Measurements from ENCODE around the gene HECTD1.

The HECTD1 gene

DNA sequence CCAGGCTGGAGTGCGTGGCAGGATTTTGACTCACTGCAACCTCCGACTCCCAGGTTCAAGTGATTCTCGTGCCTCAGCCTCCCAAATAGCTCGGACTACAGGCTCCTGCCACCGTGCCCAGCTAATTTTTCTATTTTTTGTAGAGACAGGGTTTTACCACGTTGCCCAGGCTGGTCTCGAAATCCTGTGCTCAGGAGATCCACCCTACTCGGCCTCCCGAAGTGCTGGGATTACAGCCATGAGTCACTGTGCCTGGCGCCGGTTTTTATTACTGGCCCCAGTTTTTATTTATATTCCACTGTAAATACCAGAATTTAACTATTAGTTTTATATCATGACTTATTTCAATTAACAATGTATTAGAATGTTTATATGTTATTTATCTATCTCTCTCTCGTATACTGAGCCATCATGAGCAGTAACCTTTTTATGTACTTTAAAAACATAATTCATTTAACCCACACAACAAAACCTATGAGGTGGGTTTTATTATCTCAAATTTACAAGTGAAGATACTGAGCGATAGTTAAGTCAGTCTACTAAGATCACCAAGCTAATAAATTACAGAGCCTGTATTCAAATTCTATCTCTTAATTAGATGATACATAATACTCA lies 47.8 kb downstream of the HECTD1 start:
- TF ChIP-seq, protein P1, sequence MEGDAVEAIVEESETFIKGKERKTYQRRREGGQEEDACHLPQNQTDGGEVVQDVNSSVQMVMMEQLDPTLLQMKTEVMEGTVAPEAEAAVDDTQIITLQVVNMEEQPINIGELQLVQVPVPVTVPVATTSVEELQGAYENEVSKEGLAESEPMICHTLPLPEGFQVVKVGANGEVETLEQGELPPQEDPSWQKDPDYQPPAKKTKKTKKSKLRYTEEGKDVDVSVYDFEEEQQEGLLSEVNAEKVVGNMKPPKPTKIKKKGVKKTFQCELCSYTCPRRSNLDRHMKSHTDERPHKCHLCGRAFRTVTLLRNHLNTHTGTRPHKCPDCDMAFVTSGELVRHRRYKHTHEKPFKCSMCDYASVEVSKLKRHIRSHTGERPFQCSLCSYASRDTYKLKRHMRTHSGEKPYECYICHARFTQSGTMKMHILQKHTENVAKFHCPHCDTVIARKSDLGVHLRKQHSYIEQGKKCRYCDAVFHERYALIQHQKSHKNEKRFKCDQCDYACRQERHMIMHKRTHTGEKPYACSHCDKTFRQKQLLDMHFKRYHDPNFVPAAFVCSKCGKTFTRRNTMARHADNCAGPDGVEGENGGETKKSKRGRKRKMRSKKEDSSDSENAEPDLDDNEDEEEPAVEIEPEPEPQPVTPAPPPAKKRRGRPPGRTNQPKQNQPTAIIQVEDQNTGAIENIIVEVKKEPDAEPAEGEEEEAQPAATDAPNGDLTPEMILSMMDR (IDR thresholded peaks at IDR 0.05; ENCODE audit: poor library complexity, severe bottlenecking), result no peak
- H3K4me3 ChIP-seq (ENCODE audit: severe bottlenecking), result no peak overlapping the region
- no peaks in the 10 kb centered on the region for H3K27me3 ChIP-seq (ENCODE audit: insufficient read depth, poor library complexity, severe bottlenecking)
- peaks cover 17% of the 10 kb centered on the region for H3K4me1 ChIP-seq (ENCODE audit: insufficient read depth, poor library complexity, severe bottlenecking)
- no peak overlapping the region for H3K27ac ChIP-seq (ENCODE audit: poor library complexity, severe bottlenecking)
- ATAC-seq (ENCODE audit: low read depth) (peak; percentile 69; the same call in 2 of the 3 replicates), DNase-seq (ENCODE audit: low spot score) (no peak)
- H3K36me3 ChIP-seq (ENCODE audit: low read depth), result peaks cover 89% of the 10 kb centered on the region
- H3K9me3 ChIP-seq (ENCODE audit: severe bottlenecking), result no peaks in the 10 kb centered on the region

DNA sequence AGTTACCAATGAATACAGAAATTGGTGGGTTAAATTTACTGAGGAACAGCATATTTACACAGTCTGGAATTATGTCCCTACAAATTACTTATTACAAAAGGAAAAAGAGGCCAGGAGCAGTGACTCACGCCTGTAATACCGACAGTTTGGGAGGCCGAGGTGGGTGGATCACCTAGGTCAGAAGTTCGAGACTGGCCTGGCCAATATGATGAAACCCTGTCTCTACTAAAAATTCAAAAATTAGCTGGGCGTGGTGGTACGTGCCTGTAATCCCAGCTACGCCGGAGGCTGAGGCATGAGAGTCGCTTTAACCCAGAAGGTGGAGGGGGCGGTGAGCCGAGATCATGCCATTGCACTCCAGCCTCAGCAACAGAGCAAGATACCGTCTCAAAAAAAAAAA lies 52.6 kb downstream of the HECTD1 start:
- peaks cover 3% of the 10 kb centered on the region for H3K4me1 ChIP-seq (ENCODE audit: insufficient read depth, poor library complexity, severe bottlenecking)
- TF ChIP-seq, protein P1 (IDR thresholded peaks at IDR 0.05; ENCODE audit: poor library complexity, severe bottlenecking), result no peak
- no peak for DNase-seq (ENCODE audit: low spot score)
- H3K9me3 ChIP-seq (ENCODE audit: severe bottlenecking), result no peaks in the 10 kb centered on the region
- H3K27me3 ChIP-seq (ENCODE audit: insufficient read depth, poor library complexity, severe bottlenecking), result no peaks in the 10 kb centered on the region
- H3K27ac ChIP-seq (ENCODE audit: poor library complexity, severe bottlenecking), result peak overlapping the region; percentile 3
- H3K36me3 ChIP-seq (ENCODE audit: low read depth), result peaks cover 88% of the 10 kb centered on the region
- H3K4me3 ChIP-seq (ENCODE audit: severe bottlenecking), result no peak overlapping the region
- no peak for ATAC-seq (ENCODE audit: low read depth)

DNA sequence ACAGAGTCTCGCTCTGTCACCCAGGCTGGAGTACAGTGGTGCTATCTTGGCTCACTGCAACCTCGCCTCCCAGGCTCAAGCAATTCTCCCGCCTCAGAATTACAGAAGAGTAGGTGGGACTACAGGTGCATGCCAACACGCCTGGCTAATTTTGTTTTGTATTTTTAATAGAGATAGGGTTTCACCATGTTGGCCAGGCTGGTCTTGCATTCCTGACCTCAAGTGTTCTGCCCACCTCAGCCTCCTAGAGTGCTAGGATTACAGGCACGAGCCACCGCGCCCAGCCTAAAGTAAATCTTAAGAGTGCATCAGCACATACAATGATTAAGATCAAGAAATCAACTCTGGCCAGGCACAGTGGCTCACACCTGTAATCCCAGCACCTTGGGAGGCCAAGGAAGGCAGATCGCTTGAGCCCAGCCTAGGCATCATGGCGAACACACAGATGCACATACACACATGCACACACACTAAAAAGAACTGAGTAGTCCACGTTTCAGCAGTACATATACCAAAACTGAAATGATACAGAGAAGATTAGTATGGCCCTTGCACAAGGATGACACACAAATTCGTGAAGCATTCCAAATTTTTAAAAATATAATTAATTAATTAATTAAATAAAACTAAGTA lies 65.0 kb downstream of the HECTD1 start:
- peaks cover 98% of the 10 kb centered on the region for H3K36me3 ChIP-seq (ENCODE audit: low read depth)
- no peaks in the 10 kb centered on the region for H3K4me1 ChIP-seq (ENCODE audit: insufficient read depth, poor library complexity, severe bottlenecking)
- ATAC-seq (ENCODE audit: low read depth) (no peak), DNase-seq (ENCODE audit: low spot score) (no peak)
- H3K9me3 ChIP-seq (ENCODE audit: severe bottlenecking), result no peaks in the 10 kb centered on the region
- H3K27ac ChIP-seq (ENCODE audit: poor library complexity, severe bottlenecking), result no peak overlapping the region
- TF ChIP-seq, protein P1 (IDR thresholded peaks at IDR 0.05; ENCODE audit: poor library complexity, severe bottlenecking), result no peak
- H3K27me3 ChIP-seq (ENCODE audit: insufficient read depth, poor library complexity, severe bottlenecking), result no peaks in the 10 kb centered on the region
- no peak overlapping the region for H3K4me3 ChIP-seq (ENCODE audit: severe bottlenecking)

DNA sequence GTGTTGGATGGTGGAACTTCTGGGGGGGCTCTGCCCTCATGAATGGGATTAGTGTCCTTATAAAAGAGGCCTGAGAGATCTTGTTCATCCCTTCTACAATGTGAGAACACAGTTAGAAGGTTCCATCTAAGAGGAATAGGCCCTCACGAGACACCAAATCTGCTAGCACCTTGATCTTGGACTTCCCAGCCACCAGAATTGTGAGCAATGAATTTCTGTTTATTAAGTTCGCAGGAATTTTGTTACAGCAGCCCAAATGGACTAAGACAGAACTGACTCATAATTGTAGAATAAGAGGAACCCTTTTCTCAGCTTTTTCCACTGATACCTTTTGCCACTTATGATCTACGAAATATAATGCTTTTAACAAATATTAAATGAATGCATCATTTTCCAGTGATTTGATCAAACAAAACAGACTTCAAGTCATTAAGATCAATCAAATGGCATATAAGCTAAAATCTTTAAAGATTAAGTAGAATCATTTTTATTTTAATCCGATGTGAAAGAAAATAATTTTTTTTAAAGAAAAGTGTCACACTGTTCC lies 68.2 kb downstream of the HECTD1 start:
- H3K9me3 ChIP-seq (ENCODE audit: severe bottlenecking), result no peaks in the 10 kb centered on the region
- H3K4me1 ChIP-seq (ENCODE audit: insufficient read depth, poor library complexity, severe bottlenecking), result no peaks in the 10 kb centered on the region
- TF ChIP-seq, protein P1 (IDR thresholded peaks at IDR 0.05; ENCODE audit: poor library complexity, severe bottlenecking), result no peak
- H3K36me3 ChIP-seq (ENCODE audit: low read depth), result peaks cover 96% of the 10 kb centered on the region
- no peak for DNase-seq (ENCODE audit: low spot score)
- ATAC-seq (ENCODE audit: low read depth), result no peak
- no peak overlapping the region for H3K27ac ChIP-seq (ENCODE audit: poor library complexity, severe bottlenecking)
- H3K4me3 ChIP-seq (ENCODE audit: severe bottlenecking), result no peak overlapping the region
- no peaks in the 10 kb centered on the region for H3K27me3 ChIP-seq (ENCODE audit: insufficient read depth, poor library complexity, severe bottlenecking)

DNA sequence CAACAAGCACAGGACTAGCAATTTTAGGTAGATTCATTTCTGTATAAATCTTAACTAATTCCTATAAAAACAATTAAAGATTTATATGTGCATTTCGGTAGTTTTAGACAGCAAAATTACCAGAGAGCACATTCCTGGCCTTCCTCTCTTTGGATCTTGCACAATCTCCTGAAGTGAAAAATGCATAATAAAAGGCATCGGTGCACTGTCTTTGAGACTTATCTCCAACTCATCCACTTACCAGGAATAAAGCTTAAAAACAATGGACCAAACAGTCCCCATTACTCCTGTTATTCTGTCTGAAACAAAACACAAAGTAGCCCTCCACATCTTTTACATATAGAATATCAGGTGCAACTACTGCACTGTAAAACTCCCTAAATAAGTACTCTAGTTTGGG lies 69.3 kb downstream of the HECTD1 start:
- ATAC-seq (ENCODE audit: low read depth), result no peak
- Histone ChIP-seq H3K9me3 (ENCODE audit: severe bottlenecking) (no peaks in the 10 kb centered on the region), H3K36me3 (ENCODE audit: low read depth) (peaks cover 96% of the 10 kb centered on the region), H3K4me1 (ENCODE audit: insufficient read depth, poor library complexity, severe bottlenecking) (no peaks in the 10 kb centered on the region), H3K4me3 (ENCODE audit: severe bottlenecking) (no peak overlapping the region), H3K27me3 (ENCODE audit: insufficient read depth, poor library complexity, severe bottlenecking) (no peaks in the 10 kb centered on the region), H3K27ac (ENCODE audit: poor library complexity, severe bottlenecking) (no peak overlapping the region)
- TF ChIP-seq, protein P1 (IDR thresholded peaks at IDR 0.05; ENCODE audit: poor library complexity, severe bottlenecking), result no peak
- DNase-seq (ENCODE audit: low spot score), result no peak

Data from RWPE2 (cell line).